ENCODE data around the gene ACSM2B.
"Not testable (repeated sequence)": the region's sequence is repeated elsewhere in the genome, so short reads cannot be mapped to it uniquely, and the experiment has no call there.

Gene ACSM2B

GRCh38 chr16:20531795-20532194 is 44.4 kb downstream of the ACSM2B start:
- DNase-seq: not testable (repeated sequence)

DNA sequence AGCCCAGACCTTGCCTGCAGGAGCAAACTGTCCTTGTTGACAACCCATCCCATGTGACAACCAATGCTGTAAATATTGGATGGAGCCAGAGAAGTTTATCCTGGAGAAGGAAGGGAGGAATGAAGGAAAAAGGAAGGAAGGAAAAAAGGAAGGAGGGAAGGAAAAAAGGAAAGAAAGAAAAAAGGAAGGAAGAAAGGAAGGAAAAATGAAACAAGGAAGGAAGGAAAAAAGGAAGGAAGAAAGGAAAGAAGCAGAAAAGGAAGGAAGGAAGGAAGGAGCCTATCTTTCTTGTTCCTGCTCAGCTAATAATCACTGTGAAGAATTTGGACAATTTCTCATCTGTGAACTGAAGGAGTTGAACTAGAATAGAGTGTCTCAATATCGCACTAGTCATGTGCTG is 56.1 kb downstream of the ACSM2B start:
- DNase-seq: no peak

GRCh38 chr16:20519231-20519630 is 56.9 kb downstream of the ACSM2B start:
- DNase-seq: no peak

- DNase-seq: no peak
Measured at GRCh38 chr16:20517149-20517548, 59.0 kb downstream of the ACSM2B start.

DNA sequence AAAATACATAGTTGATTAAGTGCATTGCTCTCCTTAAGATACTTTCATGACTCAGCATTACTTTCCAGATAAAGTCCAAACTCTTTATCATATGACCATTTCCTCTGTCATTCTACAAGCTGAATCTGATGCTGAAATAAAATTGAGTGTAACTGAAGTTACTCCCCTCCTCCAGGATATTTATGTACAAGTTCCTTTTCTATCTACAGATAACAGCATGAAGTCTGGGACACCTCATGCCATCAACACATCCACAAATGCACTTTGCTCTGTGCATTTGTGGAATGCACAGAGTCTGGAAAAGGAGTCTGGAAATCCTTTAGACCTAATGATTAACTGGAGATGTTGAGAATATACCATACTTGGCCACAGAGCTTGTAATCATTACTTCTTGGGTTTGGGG is 60.5 kb downstream of the ACSM2B start:
- DNase-seq: no peak

DNA sequence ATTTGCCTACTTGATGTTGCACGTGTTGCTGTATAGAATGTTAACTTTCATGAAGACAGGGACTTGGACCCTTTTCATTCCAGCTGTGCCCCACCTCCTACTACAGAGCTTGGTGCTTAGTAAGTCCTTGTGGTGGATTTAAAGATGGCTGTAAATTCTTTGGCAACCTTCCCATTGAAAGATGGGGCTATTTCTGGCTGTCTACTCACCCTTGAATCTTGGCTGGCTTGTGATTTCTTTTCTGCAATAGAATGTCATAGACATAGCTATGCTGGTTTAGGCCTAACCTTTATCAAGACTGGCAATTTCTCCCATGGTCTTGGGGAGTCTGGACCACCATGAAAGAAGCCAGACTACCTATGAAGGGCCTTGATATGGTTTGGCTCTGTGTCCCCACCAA is 65.8 kb downstream of the ACSM2B start:
- no peak for DNase-seq

- no peak for DNase-seq
Measured at GRCh38 chr16:20507280-20507679, 68.9 kb downstream of the ACSM2B start.

- DNase-seq: no peak
Measured at GRCh38 chr16:20504418-20504817, 71.7 kb downstream of the ACSM2B start.

GRCh38 chr16:20491448-20491847 is 84.7 kb downstream of the ACSM2B start:
- not testable (repeated sequence) for DNase-seq

DNA sequence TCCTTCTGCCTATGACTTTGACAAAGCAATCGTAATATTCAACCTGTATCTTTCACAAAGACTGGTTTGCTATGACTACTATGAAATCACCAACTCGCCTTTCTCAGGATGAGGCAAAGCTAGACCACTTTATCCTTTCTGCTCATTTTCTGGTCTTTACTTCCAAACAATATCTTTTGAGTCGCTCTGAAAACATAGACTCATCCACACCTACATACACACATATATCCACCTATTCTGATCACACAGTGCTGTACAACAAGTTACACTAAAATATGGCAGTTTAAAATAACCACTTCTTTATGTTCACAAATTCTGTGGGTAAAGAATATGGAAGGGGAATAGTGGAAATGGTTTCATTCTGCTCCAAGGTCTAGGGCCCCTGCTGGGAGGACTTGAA is 85.2 kb downstream of the ACSM2B start:
- not testable (repeated sequence) for DNase-seq
